Small intestine (tissue), 7 donors: ENCODE results near the gene RPL36AL. TPM values are rescaled to one million over a fixed set of nuclear protein-coding genes. Genes with fewer than 3 reads are reported as not detected.
A peak's percentile ranks its signal among the peaks of the same experiment; 100 is the strongest.

ENCODE experiments used
- DNase-seq, 2 donors: peaks; one replicate each; pipeline versions ENCODE4 v3.0.0 to v3.0.0-alpha.2; 2013
- FAIRE-seq: peaks from 2 replicates; lab custom pipeline; 2012; peaks lifted over from hg19 to GRCh38; lab: Jason Lieb, UNC
- H3K27ac ChIP-seq, 3 donors: one replicate each; pipeline ENCODE4 v1.5.1; 2013; ENCODE audit warnings: low read length in 2 of 3, mild to moderate bottlenecking in 2 of 3, control low read depth in 1 of 3, inconsistent platforms in 1 of 3, low read depth in 1 of 3, moderate library complexity in 1 of 3
- H3K27me3 ChIP-seq, 3 donors: one replicate each; pipeline ENCODE4 v1.6.1; 2013; ENCODE audit warnings: low read length in 3 of 3, inconsistent platforms in 1 of 3; ENCODE audit not compliant: control insufficient read depth in 3 of 3, insufficient read depth in 3 of 3
- H3K36me3 ChIP-seq, 3 donors: one replicate each; pipeline ENCODE4 v1.6.1; 2013; ENCODE audit warnings: low read length in 3 of 3, inconsistent platforms in 1 of 3, low read depth in 1 of 3, mild to moderate bottlenecking in 1 of 3, moderate library complexity in 1 of 3; ENCODE audit not compliant: control insufficient read depth in 3 of 3, insufficient read depth in 2 of 3
- H3K4me1 ChIP-seq, 3 donors: one replicate each; pipeline ENCODE4 v1.6.1; 2013; ENCODE audit warnings: low read length in 2 of 3, inconsistent platforms in 1 of 3, low read depth in 1 of 3, mild to moderate bottlenecking in 1 of 3, moderate library complexity in 1 of 3; ENCODE audit not compliant: control insufficient read depth in 3 of 3, insufficient read depth in 2 of 3
- H3K4me3 ChIP-seq, 3 donors: one replicate each; pipeline ENCODE4 v1.5.1; 2013; ENCODE audit warnings: low read length in 3 of 3, control low read depth in 1 of 3, inconsistent platforms in 1 of 3, low read depth in 1 of 3, mild to moderate bottlenecking in 1 of 3, moderate library complexity in 1 of 3
- H3K9me3 ChIP-seq, 2 donors: one replicate each; pipeline ENCODE4 v1.6.1; 2013; ENCODE audit warnings: low read depth in 1 of 2, low read length in 1 of 2; ENCODE audit not compliant: control insufficient read depth in 2 of 2, insufficient read depth in 1 of 2
- WGBS, 3 donors: extraction: QIAGEN DNeasy Blood & Tissue Kit; methylation state at CpG; one replicate each; pipeline ENCODE4 v1.1.7; 2013; 5-methylcytosine and 5-hydroxymethylcytosine counted together
- polyA plus RNA-seq, 4 donors: library from polyadenylated mRNA; stranded (reverse) in 3 of 4; unstranded in 1 of 4; fragments of 200-250 nt in 3 of 4; fragments of 120-200 nt in 1 of 4; gene quantifications; one replicate each; pipeline versions ENCODE4 v1.2.1 to v1.2.3, GENCODE V29; 2013
- donor health status: healthy with polysubstance abuse.
- donor health status: control.
- donor health status: control.
- donor health status: Bipolar disorder and iron deficiency.
- donor health status: healthy.

RPL36AL gene
- polyA plus RNA-seq, 4 donors: 328 to 910 (median 674) TPM

GRCh38 chr14:49615776-49616175, 4.7 kb downstream of the RPL36AL start:
- Histone ChIP-seq H3K36me3 (peaks cover 0 to 31% (median 5%) of the 10 kb centered on the region in 3 donors), H3K4me3 (no peak overlapping the region), H3K27ac (no peak overlapping the region), H3K27me3 (no peaks in the 10 kb centered on the region), H3K9me3 (no peaks in the 10 kb centered on the region), H3K4me1 (no peaks in the 10 kb centered on the region)
- FAIRE-seq (no peak), DNase-seq (no peak)
- WGBS, 3 donors: 92 to 94% (median 93%) methylated on average over 6 of the region's 6 CpGs

GRCh38 chr14:49614196-49614595, 6.2 kb downstream of the RPL36AL start:
- Histone ChIP-seq H3K27me3 (no peaks in the 10 kb centered on the region), H3K4me3 (no peak overlapping the region), H3K27ac (no peak overlapping the region), H3K4me1 (no peaks in the 10 kb centered on the region), H3K9me3 (no peaks in the 10 kb centered on the region), H3K36me3 (peaks cover 0 to 38% (median 5%) of the 10 kb centered on the region in 3 donors)
- 92 to 97% (median 95%) methylated on average over 2 of the region's 2 CpGs for WGBS, 3 donors
- FAIRE-seq (no peak), DNase-seq (no peak)

- Histone ChIP-seq H3K27ac (no peak overlapping the region), H3K4me3 (no peak overlapping the region), H3K27me3 (no peaks in the 10 kb centered on the region), H3K36me3 (peaks cover 0 to 32% (median 0%) of the 10 kb centered on the region in 3 donors), H3K9me3 (no peaks in the 10 kb centered on the region), H3K4me1 (no peaks in the 10 kb centered on the region)
- WGBS, 3 donors: 92 to 98% (median 96%) methylated on average over 8 of the region's 8 CpGs
- no peak for FAIRE-seq
- DNase-seq: no peak
Measured at GRCh38 chr14:49612671-49613070, 7.8 kb downstream of the RPL36AL start.

GRCh38 chr14:49612251-49612650, 8.2 kb downstream of the RPL36AL start:
- Histone ChIP-seq H3K9me3 (no peaks in the 10 kb centered on the region), H3K4me1 (no peaks in the 10 kb centered on the region), H3K27me3 (no peaks in the 10 kb centered on the region), H3K4me3 (no peak overlapping the region), H3K27ac (no peak overlapping the region), H3K36me3 (peaks cover 0 to 30% (median 3%) of the 10 kb centered on the region in 3 donors)
- 91 to 95% (median 93%) methylated on average over 4 of the region's 4 CpGs for WGBS, 3 donors
- DNase-seq (no peak), FAIRE-seq (no peak)

GRCh38 chr14:49607583-49607982, 12.8 kb downstream of the RPL36AL start:
- FAIRE-seq (no peak), DNase-seq (peak; percentile 45 to 92)
- Histone ChIP-seq H3K4me3 (no peak overlapping the region), H3K9me3 (no peaks in the 10 kb centered on the region), H3K4me1 (no peaks in the 10 kb centered on the region), H3K36me3 (peaks cover 0 to 34% (median 4%) of the 10 kb centered on the region in 3 donors), H3K27me3 (no peaks in the 10 kb centered on the region), H3K27ac (peak overlapping the region in 1 of 3 donors; percentile 48)
- WGBS, 3 donors: 25 to 80% (median 55%) methylated on average over 6 of the region's 6 CpGs

GRCh38 chr14:49598485-49599300, 21.7 kb downstream of the RPL36AL start, which contains the start of gene LRR1:
Gene LRR1 (plus strand): TSS chr14:49598940. CDS start chr14:49599021, 81 bp downstream.
- H3K27ac ChIP-seq: peak within 1 kb of the TSS; percentile 96 to 99 (median 96)
- H3K4me3 ChIP-seq: peak within 1 kb of the TSS; percentile 75 to 81 (median 76)
- peaks cover 0 to 18% (median 0%) of the 10 kb centered on the region in 3 donors for H3K4me1 ChIP-seq
- peaks cover 0 to 4% (median 0%) of the 10 kb centered on the region in 3 donors for H3K36me3 ChIP-seq
- WGBS, 3 donors: 0 to 1% (median 0%) methylated on average over 60 to 77 of the region's 77 CpGs
- H3K9me3 ChIP-seq: no peaks in the 10 kb centered on the region
- DNase-seq (peak; percentile 87 to 96), FAIRE-seq (no peak)
- no peaks in the 10 kb centered on the region for H3K27me3 ChIP-seq

GRCh38 chr14:49598189-49598484, 22.3 kb downstream of the RPL36AL start:
- H3K27me3 ChIP-seq: no peaks in the 10 kb centered on the region
- peak overlapping the region; percentile 75 to 81 (median 76) for H3K4me3 ChIP-seq
- FAIRE-seq (no peak), DNase-seq (no peak)
- H3K4me1 ChIP-seq: peaks cover 0 to 18% (median 0%) of the 10 kb centered on the region in 3 donors
- H3K27ac ChIP-seq: peak overlapping the region; percentile 96 to 99 (median 96)
- H3K9me3 ChIP-seq: no peaks in the 10 kb centered on the region
- H3K36me3 ChIP-seq: no peaks in the 10 kb centered on the region
- 0 to 1% (median 0%) methylated on average over 15 of the region's 15 CpGs for WGBS, 3 donors

GRCh38 chr14:49594347-49595091, 25.9 kb downstream of the RPL36AL start:
- WGBS, 3 donors: 6 to 31% (median 27%) methylated on average over 4 of the region's 4 CpGs
- Histone ChIP-seq H3K4me3 (no peak overlapping the region), H3K27me3 (no peaks in the 10 kb centered on the region), H3K36me3 (no peaks in the 10 kb centered on the region), H3K9me3 (no peaks in the 10 kb centered on the region), H3K4me1 (peaks cover 0 to 16% (median 0%) of the 10 kb centered on the region in 3 donors), H3K27ac (peak overlapping the region in 1 of 3 donors; percentile 90)
- FAIRE-seq: peak; percentile 55
- peak; percentile 90 to 97 for DNase-seq
